ENCODE measurements around the gene MMP15. TPM values are rescaled to one million over a fixed set of nuclear protein-coding genes. Genes with fewer than 3 reads are reported as not detected.

The MMP15 gene
- total and polyA plus RNA-seq, 7 donors: 2.5 to 6.5 (median 5.9) TPM

DNA sequence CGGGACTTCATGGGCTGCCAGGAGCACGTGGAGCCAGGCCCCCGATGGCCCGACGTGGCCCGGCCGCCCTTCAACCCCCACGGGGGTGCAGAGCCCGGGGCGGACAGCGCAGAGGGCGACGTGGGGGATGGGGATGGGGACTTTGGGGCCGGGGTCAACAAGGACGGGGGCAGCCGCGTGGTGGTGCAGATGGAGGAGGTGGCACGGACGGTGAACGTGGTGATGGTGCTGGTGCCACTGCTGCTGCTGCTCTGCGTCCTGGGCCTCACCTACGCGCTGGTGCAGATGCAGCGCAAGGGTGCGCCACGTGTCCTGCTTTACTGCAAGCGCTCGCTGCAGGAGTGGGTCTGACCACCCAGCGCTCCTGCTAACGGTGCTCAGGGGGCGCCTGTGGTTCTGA, 19.5 kb downstream of the MMP15 start:
- TF ChIP-seq, protein P1, sequence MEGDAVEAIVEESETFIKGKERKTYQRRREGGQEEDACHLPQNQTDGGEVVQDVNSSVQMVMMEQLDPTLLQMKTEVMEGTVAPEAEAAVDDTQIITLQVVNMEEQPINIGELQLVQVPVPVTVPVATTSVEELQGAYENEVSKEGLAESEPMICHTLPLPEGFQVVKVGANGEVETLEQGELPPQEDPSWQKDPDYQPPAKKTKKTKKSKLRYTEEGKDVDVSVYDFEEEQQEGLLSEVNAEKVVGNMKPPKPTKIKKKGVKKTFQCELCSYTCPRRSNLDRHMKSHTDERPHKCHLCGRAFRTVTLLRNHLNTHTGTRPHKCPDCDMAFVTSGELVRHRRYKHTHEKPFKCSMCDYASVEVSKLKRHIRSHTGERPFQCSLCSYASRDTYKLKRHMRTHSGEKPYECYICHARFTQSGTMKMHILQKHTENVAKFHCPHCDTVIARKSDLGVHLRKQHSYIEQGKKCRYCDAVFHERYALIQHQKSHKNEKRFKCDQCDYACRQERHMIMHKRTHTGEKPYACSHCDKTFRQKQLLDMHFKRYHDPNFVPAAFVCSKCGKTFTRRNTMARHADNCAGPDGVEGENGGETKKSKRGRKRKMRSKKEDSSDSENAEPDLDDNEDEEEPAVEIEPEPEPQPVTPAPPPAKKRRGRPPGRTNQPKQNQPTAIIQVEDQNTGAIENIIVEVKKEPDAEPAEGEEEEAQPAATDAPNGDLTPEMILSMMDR (IDR thresholded peaks at IDR 0.05): no peak
- H3K4me1 ChIP-seq: peaks cover 4% of the 10 kb centered on the region
- peaks cover 0 to 38% of the 10 kb centered on the region in 2 donors for H3K36me3 ChIP-seq (ENCODE audit: insufficient read depth in 1 of 2, low read depth in 1 of 2)
- 86 to 88% (median 87%) methylated on average over 31 of the region's 31 CpGs for WGBS, 3 donors
- intact Hi-C loops (cut with DNase I): no loop called here
- DNase-seq (peak in 1 of 2 donors; percentile 38), ATAC-seq (no peak)
- H3K27ac ChIP-seq: no peak overlapping the region
- no peaks in the 10 kb centered on the region for H3K27me3 ChIP-seq (ENCODE audit: insufficient read depth in 3 of 3, low read length in 2 of 3)
- H3K9me3 ChIP-seq: no peaks in the 10 kb centered on the region
- H3K4me3 ChIP-seq: no peak overlapping the region

GRCh38 chr16:58046054-58046881, 20.7 kb downstream of the MMP15 start:
- H3K4me1 ChIP-seq: peaks cover 4% of the 10 kb centered on the region
- H3K27ac ChIP-seq: no peak overlapping the region
- ATAC-seq (no peak), DNase-seq (peak in 1 of 2 donors; percentile 44)
- intact Hi-C loops (cut with DNase I): no loop called here
- H3K27me3 ChIP-seq (ENCODE audit: insufficient read depth in 3 of 3, low read length in 2 of 3): no peaks in the 10 kb centered on the region
- H3K9me3 ChIP-seq: no peaks in the 10 kb centered on the region
- WGBS, 3 donors: 79 to 81% (median 80%) methylated on average over 16 of the region's 16 CpGs
- H3K4me3 ChIP-seq: no peak overlapping the region
- TF ChIP-seq, protein P1 (IDR thresholded peaks at IDR 0.05): no peak
- H3K36me3 ChIP-seq (ENCODE audit: insufficient read depth in 1 of 2, low read depth in 1 of 2): peaks cover 0 to 28% of the 10 kb centered on the region in 2 donors

DNA sequence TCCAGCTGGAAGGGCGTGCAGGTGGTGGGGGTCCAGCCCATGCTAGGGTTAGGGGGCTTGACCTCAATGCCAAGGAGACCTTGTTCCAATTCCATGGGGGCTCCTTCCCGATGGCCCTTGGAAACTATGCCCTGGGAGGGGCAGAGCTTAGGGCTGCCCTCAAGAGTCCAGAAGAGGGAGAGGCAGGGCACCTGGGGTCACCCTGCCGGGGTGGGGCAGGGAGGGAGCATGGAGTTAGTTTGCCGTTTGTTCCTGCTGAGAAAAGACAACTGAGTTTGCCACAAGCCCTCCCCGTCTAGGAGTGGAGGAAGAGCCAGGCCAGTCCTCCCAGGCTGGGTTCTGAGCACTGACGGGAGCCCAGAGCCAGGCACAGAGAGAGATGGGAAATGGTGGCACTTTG, 21.4 kb downstream of the MMP15 start:
- no peak for ATAC-seq
- Histone ChIP-seq H3K36me3 (ENCODE audit: insufficient read depth in 1 of 2, low read depth in 1 of 2) (peaks cover 0 to 21% of the 10 kb centered on the region in 2 donors), H3K4me3 (no peak overlapping the region), H3K27me3 (ENCODE audit: insufficient read depth in 3 of 3, low read length in 2 of 3) (no peaks in the 10 kb centered on the region), H3K27ac (no peak overlapping the region), H3K9me3 (no peaks in the 10 kb centered on the region), H3K4me1 (peaks cover 4% of the 10 kb centered on the region)
- intact Hi-C loops (cut with DNase I): no loop called here
- 47 to 66% (median 48%) methylated on average over 6 of the region's 6 CpGs for WGBS, 3 donors
- peak in 1 of 2 donors; percentile 24 for DNase-seq
- TF ChIP-seq, protein P1 (IDR thresholded peaks at IDR 0.05): no peak

GRCh38 chr16:58047557-58048348, 22.2 kb downstream of the MMP15 start:
- Histone ChIP-seq H3K27ac (no peak overlapping the region), H3K4me1 (peaks cover 4% of the 10 kb centered on the region), H3K27me3 (ENCODE audit: insufficient read depth in 3 of 3, low read length in 2 of 3) (no peaks in the 10 kb centered on the region), H3K36me3 (ENCODE audit: insufficient read depth in 1 of 2, low read depth in 1 of 2) (peaks cover 0 to 15% of the 10 kb centered on the region in 2 donors), H3K4me3 (no peak overlapping the region), H3K9me3 (no peaks in the 10 kb centered on the region)
- 65 to 71% (median 68%) methylated on average over 19 of the region's 19 CpGs for WGBS, 3 donors
- TF ChIP-seq, protein P1 (IDR thresholded peaks at IDR 0.05): no peak
- DNase-seq (peak in 1 of 2 donors; percentile 42), ATAC-seq (peak in 2 of 4 donors; percentile 8 to 21)
- intact Hi-C loops (cut with DNase I): no loop called here

Measured in psoas muscle (tissue), 8 donors.